ENCODE data around the gene RUFY1. TPM values are rescaled to one million over a fixed set of nuclear protein-coding genes. Genes with fewer than 3 reads are reported as not detected.

The RUFY1 gene
- total and polyA plus RNA-seq, 9 of the 15 experiments (the other 6 are each of a cell fraction or from before 2014, with no cell fraction given), result 5.0 to 41.7 (median 29.6) TPM

DNA sequence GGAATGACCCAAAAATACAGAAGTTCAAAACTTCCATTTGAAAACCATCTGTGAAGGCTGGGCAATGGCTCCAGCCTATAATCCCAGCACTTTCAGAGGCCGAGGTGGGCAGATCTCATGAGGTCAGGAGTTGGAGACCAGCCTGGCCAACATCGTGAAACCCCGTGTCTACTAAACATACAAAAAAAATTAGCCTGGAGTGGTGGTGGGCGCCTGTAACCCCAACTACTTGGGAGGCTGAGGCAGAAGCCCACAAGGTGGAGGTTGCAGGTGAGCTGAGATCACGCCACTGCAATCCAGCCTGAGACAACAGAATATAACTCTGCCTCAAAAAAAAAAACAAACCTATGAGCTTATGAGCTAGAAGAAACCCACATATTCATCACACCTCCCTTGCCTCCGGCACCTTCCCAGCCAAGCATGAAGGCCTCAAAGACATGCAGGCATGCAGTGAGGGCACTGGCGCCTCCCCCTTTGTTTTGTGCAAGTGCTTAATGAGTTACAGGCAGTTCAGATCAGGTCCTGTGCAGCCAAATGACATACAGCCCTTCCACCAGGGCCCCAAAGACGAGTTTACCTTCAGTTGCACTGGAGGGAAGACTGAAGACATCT, 63.2 kb downstream of the RUFY1 start (continued):
- TF ChIP-seq, protein P1, sequence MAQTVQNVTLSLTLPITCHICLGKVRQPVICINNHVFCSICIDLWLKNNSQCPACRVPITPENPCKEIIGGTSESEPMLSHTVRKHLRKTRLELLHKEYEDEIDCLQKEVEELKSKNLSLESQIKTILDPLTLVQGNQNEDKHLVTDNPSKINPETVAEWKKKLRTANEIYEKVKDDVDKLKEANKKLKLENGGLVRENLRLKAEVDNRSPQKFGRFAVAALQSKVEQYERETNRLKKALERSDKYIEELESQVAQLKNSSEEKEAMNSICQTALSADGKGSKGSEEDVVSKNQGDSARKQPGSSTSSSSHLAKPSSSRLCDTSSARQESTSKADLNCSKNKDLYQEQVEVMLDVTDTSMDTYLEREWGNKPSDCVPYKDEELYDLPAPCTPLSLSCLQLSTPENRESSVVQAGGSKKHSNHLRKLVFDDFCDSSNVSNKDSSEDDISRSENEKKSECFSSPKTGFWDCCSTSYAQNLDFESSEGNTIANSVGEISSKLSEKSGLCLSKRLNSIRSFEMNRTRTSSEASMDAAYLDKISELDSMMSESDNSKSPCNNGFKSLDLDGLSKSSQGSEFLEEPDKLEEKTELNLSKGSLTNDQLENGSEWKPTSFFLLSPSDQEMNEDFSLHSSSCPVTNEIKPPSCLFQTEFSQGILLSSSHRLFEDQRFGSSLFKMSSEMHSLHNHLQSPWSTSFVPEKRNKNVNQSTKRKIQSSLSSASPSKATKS (CRISPR knock-in tag; IDR thresholded peaks at IDR 0.05), result 0 out of 2 replicates have a peak, but pooled peaks have one; percentile 27
- no peak for TF ChIP-seq ZC3H8 (IDR thresholded peaks at IDR 0.05)
- TF ChIP-seq, protein P2, sequence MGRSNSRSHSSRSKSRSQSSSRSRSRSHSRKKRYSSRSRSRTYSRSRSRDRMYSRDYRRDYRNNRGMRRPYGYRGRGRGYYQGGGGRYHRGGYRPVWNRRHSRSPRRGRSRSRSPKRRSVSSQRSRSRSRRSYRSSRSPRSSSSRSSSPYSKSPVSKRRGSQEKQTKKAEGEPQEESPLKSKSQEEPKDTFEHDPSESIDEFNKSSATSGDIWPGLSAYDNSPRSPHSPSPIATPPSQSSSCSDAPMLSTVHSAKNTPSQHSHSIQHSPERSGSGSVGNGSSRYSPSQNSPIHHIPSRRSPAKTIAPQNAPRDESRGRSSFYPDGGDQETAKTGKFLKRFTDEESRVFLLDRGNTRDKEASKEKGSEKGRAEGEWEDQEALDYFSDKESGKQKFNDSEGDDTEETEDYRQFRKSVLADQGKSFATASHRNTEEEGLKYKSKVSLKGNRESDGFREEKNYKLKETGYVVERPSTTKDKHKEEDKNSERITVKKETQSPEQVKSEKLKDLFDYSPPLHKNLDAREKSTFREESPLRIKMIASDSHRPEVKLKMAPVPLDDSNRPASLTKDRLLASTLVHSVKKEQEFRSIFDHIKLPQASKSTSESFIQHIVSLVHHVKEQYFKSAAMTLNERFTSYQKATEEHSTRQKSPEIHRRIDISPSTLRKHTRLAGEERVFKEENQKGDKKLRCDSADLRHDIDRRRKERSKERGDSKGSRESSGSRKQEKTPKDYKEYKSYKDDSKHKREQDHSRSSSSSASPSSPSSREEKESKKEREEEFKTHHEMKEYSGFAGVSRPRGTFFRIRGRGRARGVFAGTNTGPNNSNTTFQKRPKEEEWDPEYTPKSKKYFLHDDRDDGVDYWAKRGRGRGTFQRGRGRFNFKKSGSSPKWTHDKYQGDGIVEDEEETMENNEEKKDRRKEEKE (IDR thresholded peaks at IDR 0.05; ENCODE audit: borderline replicate concordance in 1 of 2, control insufficient read depth in 1 of 2, low read depth in 2 of 2, low read length in 1 of 2), result 0 out of 4 replicates have a peak, but pooled peaks of 1 of the 2 experiments have one; percentile 1
- TF ChIP-seq, protein P3, sequence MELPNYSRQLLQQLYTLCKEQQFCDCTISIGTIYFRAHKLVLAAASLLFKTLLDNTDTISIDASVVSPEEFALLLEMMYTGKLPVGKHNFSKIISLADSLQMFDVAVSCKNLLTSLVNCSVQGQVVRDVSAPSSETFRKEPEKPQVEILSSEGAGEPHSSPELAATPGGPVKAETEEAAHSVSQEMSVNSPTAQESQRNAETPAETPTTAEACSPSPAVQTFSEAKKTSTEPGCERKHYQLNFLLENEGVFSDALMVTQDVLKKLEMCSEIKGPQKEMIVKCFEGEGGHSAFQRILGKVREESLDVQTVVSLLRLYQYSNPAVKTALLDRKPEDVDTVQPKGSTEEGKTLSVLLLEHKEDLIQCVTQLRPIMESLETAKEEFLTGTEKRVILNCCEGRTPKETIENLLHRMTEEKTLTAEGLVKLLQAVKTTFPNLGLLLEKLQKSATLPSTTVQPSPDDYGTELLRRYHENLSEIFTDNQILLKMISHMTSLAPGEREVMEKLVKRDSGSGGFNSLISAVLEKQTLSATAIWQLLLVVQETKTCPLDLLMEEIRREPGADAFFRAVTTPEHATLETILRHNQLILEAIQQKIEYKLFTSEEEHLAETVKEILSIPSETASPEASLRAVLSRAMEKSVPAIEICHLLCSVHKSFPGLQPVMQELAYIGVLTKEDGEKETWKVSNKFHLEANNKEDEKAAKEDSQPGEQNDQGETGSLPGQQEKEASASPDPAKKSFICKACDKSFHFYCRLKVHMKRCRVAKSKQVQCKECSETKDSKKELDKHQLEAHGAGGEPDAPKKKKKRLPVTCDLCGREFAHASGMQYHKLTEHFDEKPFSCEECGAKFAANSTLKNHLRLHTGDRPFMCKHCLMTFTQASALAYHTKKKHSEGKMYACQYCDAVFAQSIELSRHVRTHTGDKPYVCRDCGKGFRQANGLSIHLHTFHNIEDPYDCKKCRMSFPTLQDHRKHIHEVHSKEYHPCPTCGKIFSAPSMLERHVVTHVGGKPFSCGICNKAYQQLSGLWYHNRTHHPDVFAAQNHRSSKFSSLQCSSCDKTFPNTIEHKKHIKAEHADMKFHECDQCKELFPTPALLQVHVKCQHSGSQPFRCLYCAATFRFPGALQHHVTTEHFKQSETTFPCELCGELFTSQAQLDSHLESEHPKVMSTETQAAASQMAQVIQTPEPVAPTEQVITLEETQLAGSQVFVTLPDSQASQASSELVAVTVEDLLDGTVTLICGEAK (IDR thresholded peaks at IDR 0.05), result no peak
- TF ChIP-seq, protein P3 (CRISPR knock-in tag; IDR thresholded peaks at IDR 0.05), result 0 out of 2 replicates have a peak, but pooled peaks have one; percentile 16
- TF ChIP-seq, protein P4, sequence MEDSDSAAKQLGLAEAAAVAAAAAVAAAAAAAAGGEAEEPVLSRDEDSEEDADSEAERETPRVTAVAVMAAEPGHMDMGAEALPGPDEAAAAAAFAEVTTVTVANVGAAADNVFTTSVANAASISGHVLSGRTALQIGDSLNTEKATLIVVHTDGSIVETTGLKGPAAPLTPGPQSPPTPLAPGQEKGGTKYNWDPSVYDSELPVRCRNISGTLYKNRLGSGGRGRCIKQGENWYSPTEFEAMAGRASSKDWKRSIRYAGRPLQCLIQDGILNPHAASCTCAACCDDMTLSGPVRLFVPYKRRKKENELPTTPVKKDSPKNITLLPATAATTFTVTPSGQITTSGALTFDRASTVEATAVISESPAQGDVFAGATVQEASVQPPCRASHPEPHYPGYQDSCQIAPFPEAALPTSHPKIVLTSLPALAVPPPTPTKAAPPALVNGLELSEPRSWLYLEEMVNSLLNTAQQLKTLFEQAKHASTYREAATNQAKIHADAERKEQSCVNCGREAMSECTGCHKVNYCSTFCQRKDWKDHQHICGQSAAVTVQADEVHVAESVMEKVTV (CRISPR knock-in tag; IDR thresholded peaks at IDR 0.05), result 0 out of 2 replicates have a peak, but pooled peaks have one; percentile 0
- TF ChIP-seq POLR2AphosphoS2 (IDR thresholded peaks at IDR 0.05; ENCODE audit: low read length), result peak; percentile 71
- TF ChIP-seq RBFOX2 (IDR thresholded peaks at IDR 0.05; ENCODE audit: low read depth, low read length), result peak; percentile 68
- no peak for TF ChIP-seq ZFPM2 (CRISPR knock-in tag; IDR thresholded peaks at IDR 0.05)
- TF ChIP-seq SP1 (CRISPR knock-in tag; IDR thresholded peaks at IDR 0.05), result peak; percentile 48; the same call in 1 of the 2 replicates
